KBM-7 (cell line): ENCODE data around the gene PSMA1.

Experiments
- DNase-seq: peaks from one replicate; pipeline ENCODE4 v3.0.0-alpha.2; 2015
- in situ Hi-C: fragments of 300-500 bp; cut with MboI; formaldehyde crosslinking; loops from 2 replicates; pipeline ENCODE4 v1.14.3; 2020; ENCODE audit warnings: low sequenced_read_pairs, low pct_unique_long_range_greater_than_20kb, mixed read lengths

Gene PSMA1

GRCh38 chr11:14463623-14464022 lies 56.6 kb downstream of the PSMA1 start:
- in situ Hi-C loops: no loop called here
- DNase-seq: no peak

GRCh38 chr11:14460147-14460546 lies 60.0 kb downstream of the PSMA1 start:
- DNase-seq: no peak
- in situ Hi-C loops: no loop called here

GRCh38 chr11:14458377-14458776 lies 61.8 kb downstream of the PSMA1 start:
- no peak for DNase-seq
- in situ Hi-C loops: no loop called here

- no peak for DNase-seq
- in situ Hi-C loops: no loop called here
Observed at GRCh38 chr11:14455648-14456430, 64.3 kb downstream of the PSMA1 start.
